ENCODE data around the gene FBP2.
"Not testable (repeated sequence)": the region's sequence is repeated elsewhere in the genome, so short reads cannot be mapped to it uniquely, and the experiment has no call there.

The FBP2 gene

DNA sequence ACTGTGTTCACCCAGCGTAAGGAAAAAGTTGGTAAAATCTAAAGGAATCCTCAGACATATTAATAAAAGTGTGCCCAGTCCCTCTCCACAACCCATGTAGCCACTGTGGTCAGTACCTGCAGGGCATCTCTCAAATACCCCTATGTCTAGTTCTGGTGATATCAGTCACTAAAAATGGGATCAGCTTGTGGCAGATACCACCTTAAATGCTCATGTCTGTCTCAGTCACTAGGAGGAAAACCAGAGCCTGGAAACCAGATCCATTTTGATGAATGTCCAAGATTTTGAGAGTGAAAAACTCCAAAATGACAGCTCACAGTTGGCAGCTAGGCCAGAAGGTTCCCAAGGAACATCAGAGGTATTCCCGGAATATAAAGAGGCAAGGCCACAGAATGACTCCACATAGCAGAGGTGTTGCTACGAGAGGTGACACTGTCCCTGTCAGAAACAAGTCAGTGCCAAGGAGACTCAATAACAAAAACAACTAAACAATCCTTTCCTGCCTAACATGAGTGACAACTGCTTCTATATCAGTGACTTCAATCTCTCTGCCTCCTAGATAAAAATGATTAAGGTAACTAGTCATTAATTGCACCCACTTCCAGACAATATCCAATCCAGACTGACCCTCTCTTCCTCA is 25.3 kb downstream of the FBP2 start:
- TF ChIP-seq POLR2AphosphoS5 (IDR thresholded peaks at IDR 0.05; ENCODE audit: low read depth) = no peak
- TF ChIP-seq SPI1 (IDR thresholded peaks at IDR 0.05; ENCODE audit: borderline replicate concordance, low read depth) = no peak
- no peak for TF ChIP-seq GABPA (IDR thresholded peaks at IDR 0.05; ENCODE audit: low read depth)
- TF ChIP-seq, protein P1, sequence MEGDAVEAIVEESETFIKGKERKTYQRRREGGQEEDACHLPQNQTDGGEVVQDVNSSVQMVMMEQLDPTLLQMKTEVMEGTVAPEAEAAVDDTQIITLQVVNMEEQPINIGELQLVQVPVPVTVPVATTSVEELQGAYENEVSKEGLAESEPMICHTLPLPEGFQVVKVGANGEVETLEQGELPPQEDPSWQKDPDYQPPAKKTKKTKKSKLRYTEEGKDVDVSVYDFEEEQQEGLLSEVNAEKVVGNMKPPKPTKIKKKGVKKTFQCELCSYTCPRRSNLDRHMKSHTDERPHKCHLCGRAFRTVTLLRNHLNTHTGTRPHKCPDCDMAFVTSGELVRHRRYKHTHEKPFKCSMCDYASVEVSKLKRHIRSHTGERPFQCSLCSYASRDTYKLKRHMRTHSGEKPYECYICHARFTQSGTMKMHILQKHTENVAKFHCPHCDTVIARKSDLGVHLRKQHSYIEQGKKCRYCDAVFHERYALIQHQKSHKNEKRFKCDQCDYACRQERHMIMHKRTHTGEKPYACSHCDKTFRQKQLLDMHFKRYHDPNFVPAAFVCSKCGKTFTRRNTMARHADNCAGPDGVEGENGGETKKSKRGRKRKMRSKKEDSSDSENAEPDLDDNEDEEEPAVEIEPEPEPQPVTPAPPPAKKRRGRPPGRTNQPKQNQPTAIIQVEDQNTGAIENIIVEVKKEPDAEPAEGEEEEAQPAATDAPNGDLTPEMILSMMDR (IDR thresholded peaks at IDR 0.05; ENCODE audit: insufficient read depth, low read length) = no peak
- TF ChIP-seq, protein P2, sequence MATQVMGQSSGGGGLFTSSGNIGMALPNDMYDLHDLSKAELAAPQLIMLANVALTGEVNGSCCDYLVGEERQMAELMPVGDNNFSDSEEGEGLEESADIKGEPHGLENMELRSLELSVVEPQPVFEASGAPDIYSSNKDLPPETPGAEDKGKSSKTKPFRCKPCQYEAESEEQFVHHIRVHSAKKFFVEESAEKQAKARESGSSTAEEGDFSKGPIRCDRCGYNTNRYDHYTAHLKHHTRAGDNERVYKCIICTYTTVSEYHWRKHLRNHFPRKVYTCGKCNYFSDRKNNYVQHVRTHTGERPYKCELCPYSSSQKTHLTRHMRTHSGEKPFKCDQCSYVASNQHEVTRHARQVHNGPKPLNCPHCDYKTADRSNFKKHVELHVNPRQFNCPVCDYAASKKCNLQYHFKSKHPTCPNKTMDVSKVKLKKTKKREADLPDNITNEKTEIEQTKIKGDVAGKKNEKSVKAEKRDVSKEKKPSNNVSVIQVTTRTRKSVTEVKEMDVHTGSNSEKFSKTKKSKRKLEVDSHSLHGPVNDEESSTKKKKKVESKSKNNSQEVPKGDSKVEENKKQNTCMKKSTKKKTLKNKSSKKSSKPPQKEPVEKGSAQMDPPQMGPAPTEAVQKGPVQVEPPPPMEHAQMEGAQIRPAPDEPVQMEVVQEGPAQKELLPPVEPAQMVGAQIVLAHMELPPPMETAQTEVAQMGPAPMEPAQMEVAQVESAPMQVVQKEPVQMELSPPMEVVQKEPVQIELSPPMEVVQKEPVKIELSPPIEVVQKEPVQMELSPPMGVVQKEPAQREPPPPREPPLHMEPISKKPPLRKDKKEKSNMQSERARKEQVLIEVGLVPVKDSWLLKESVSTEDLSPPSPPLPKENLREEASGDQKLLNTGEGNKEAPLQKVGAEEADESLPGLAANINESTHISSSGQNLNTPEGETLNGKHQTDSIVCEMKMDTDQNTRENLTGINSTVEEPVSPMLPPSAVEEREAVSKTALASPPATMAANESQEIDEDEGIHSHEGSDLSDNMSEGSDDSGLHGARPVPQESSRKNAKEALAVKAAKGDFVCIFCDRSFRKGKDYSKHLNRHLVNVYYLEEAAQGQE (IDR thresholded peaks at IDR 0.05; ENCODE audit: insufficient replicate concordance, low read depth) = no peak
- no peaks in the 10 kb centered on the region for H3K27me3 ChIP-seq (ENCODE audit: insufficient read depth, poor library complexity, severe bottlenecking)
- no peak for DNase-seq (ENCODE audit: low read depth in 1 of 2, low spot score in 1 of 2)
- no peak overlapping the region for H3K4me3 ChIP-seq (replicated peaks; ENCODE audit: insufficient read depth, low read length)
- H3K27ac ChIP-seq (replicated peaks) = no peak overlapping the region

DNA sequence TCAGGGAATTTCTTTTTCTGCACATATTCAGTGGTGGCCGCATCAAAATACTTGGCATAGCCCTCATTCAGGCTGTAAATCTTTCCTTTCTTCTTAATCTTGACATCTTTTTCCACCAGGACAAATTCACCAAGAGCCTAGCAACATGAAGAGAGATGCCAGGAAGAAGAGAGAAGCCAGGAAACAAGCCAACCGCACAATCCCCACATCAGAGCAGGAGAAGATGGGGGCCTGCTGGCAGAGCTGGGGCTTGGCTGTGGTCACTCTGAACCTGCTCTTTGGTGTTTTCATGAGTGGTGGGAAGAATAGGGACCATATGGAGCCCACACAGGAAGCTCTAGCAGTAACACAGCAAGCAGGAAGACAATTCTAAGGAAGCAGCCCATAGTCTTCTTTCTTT is 26.4 kb downstream of the FBP2 start:
- TF ChIP-seq SPI1 (IDR thresholded peaks at IDR 0.05; ENCODE audit: borderline replicate concordance, low read depth) (no peak), POLR2AphosphoS5 (IDR thresholded peaks at IDR 0.05; ENCODE audit: low read depth) (no peak), GABPA (IDR thresholded peaks at IDR 0.05; ENCODE audit: low read depth) (no peak)
- TF ChIP-seq, protein P2 (IDR thresholded peaks at IDR 0.05; ENCODE audit: insufficient replicate concordance, low read depth) = no peak
- TF ChIP-seq, protein P1 (IDR thresholded peaks at IDR 0.05; ENCODE audit: insufficient read depth, low read length) = no peak
- no peak for DNase-seq (ENCODE audit: low read depth in 1 of 2, low spot score in 1 of 2)
- H3K27me3 ChIP-seq (ENCODE audit: insufficient read depth, poor library complexity, severe bottlenecking) = no peaks in the 10 kb centered on the region
- H3K27ac ChIP-seq (replicated peaks) = no peak overlapping the region
- no peak overlapping the region for H3K4me3 ChIP-seq (replicated peaks; ENCODE audit: insufficient read depth, low read length)

DNA sequence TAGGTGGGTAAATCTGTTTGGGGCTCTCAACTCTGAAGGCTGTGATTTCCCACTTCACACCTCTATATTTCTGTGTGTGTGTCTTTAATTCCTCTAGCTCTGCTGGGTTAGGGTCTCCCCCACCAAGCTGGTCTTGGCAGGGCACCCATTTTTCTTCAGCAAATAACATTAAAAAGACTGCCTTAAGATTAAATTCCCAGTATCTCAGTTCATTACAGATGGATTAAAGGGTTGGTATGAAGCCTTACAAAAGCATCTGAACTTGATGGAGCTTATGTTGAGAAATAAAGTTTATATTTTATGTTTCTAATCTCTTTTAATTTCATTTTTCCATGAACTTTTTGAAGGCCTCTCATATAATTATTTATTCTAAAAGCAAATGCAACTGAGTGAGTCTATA is 27.1 kb downstream of the FBP2 start:
- H3K27me3 ChIP-seq (ENCODE audit: insufficient read depth, poor library complexity, severe bottlenecking) = no peaks in the 10 kb centered on the region
- H3K27ac ChIP-seq (replicated peaks) = no peak overlapping the region
- H3K4me3 ChIP-seq (replicated peaks; ENCODE audit: insufficient read depth, low read length) = no peak overlapping the region
- DNase-seq (ENCODE audit: low read depth in 1 of 2, low spot score in 1 of 2) = no peak
- TF ChIP-seq SPI1 (IDR thresholded peaks at IDR 0.05; ENCODE audit: borderline replicate concordance, low read depth) (no peak), GABPA (IDR thresholded peaks at IDR 0.05; ENCODE audit: low read depth) (no peak), POLR2AphosphoS5 (IDR thresholded peaks at IDR 0.05; ENCODE audit: low read depth) (no peak)
- TF ChIP-seq, protein P2 (IDR thresholded peaks at IDR 0.05; ENCODE audit: insufficient replicate concordance, low read depth) = no peak
- TF ChIP-seq, protein P1 (IDR thresholded peaks at IDR 0.05; ENCODE audit: insufficient read depth, low read length) = no peak

DNA sequence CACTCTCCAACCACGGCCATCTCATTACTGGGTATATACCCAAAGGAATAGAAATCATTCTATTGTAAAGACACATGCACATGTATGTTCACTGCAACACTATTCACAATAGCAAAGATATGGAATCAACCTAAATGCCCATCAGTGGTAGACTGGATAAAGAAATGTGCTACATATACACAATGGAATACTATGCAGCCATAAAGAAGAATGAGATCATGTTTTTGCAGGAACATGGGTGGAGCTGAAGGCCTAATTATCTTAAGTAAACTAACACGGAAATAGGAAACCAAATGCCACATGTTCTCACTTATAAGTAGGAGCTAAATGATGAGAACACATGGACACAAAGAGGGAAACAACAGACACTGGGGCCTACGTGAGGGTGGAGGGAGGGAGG is 29.3 kb downstream of the FBP2 start:
- H3K27me3 ChIP-seq (ENCODE audit: insufficient read depth, poor library complexity, severe bottlenecking); DNase-seq (ENCODE audit: low read depth in 1 of 2, low spot score in 1 of 2); H3K4me3 ChIP-seq (replicated peaks; ENCODE audit: insufficient read depth, low read length); H3K27ac ChIP-seq (replicated peaks): not testable (repeated sequence)
